B cell (primary cell): ENCODE results near the gene LRRN2. TPM values are rescaled to one million over a fixed set of nuclear protein-coding genes. Genes with fewer than 3 reads are reported as not detected.

Source experiments
- ATAC-seq: fragments of 200-7000 bp; cut with Tn5 transposase; one replicate; pipeline ENCODE4 v1.10.0; 2021; ENCODE audit warnings: low read depth, mild to moderate bottlenecking, moderate number of reproducible peaks, moderate library complexity
- CTCF ChIA-PET: fragments of 350-600 bp; sonication (Branson Sonifier 250); formaldehyde crosslinking; loops from one replicate; lab custom pipeline; 2021; ENCODE audit warnings: antibody characterized with exemption, inconsistent platforms; lab: Charles Lee
- POLR2A ChIA-PET: fragments of 350-600 bp; sonication (Branson Sonifier 250); formaldehyde crosslinking; loops from one replicate; lab custom pipeline; 2021; ENCODE audit warnings: antibody characterized with exemption; lab: Charles Lee
- DNase-seq: peaks from one replicate; pipeline ENCODE4 v3.0.0; 2013
- H2AFZ ChIP-seq: 2 replicates; pipeline ENCODE4 v1.6.1; 2012; ENCODE audit warnings: mild to moderate bottlenecking, low read depth, low read length; ENCODE audit not compliant: insufficient read depth, poor library complexity, severe bottlenecking
- H3K27ac ChIP-seq, 2 donors: 1 replicate in 1 of 2; 2 replicates in 1 of 2; pipeline ENCODE4 v1.5.1; 2012 to 2013; ENCODE audit warnings: low read length in 2 of 2, mild to moderate bottlenecking in 2 of 2, moderate library complexity in 1 of 2
- H3K27me3 ChIP-seq, 4 experiments: fragments of 200-600 bp in 1 of 4; sonication (generic) in 1 of 4; replicated peaks in 1 of 4; 1 replicate in 2 of 4; 2 replicates in 2 of 4; pipeline versions ENCODE4 v1.6.1 to v1.7.0; 2013 to 2016; ENCODE audit warnings: low read length in 3 of 4, mild to moderate bottlenecking in 2 of 4, mixed read lengths in 1 of 4, moderate library complexity in 1 of 4; ENCODE audit not compliant: insufficient read depth in 4 of 4, control insufficient read depth in 3 of 4; ENCODE audit errors: control extremely low read depth in 1 of 4
- H3K36me3 ChIP-seq, 2 experiments: replicated peaks in 1 of 2; 1 replicate in 1 of 2; 2 replicates in 1 of 2; pipeline versions ENCODE4 v1.6.1 to v1.7.1; 2013; ENCODE audit warnings: low read length in 1 of 2; ENCODE audit not compliant: insufficient read depth in 2 of 2, control insufficient read depth in 1 of 2; ENCODE audit errors: control extremely low read depth in 1 of 2, extremely low read depth in 1 of 2
- H3K4me1 ChIP-seq, 2 donors: fragments of 200-600 bp in 1 of 2; sonication (generic) in 1 of 2; 1 replicate in 1 of 2; 2 replicates in 1 of 2; pipeline versions ENCODE4 v1.5.1 to v1.6.1; 2013 to 2017; ENCODE audit warnings: low read length in 2 of 2; ENCODE audit not compliant: control insufficient read depth in 2 of 2, insufficient read depth in 2 of 2
- H3K4me2 ChIP-seq: replicated peaks from 2 replicates; pipeline ENCODE3; 2012; ENCODE audit warnings: mild to moderate bottlenecking, low read depth, low read length; ENCODE audit not compliant: poor library complexity, severe bottlenecking
- H3K4me3 ChIP-seq, 5 experiments: fragments of 200-600 bp in 1 of 5; sonication (generic) in 1 of 5; 1 replicate in 3 of 5; 2 replicates in 2 of 5; pipeline versions ENCODE4 v1.5.1 to v1.7.0; 2011 to 2016; ENCODE audit warnings: low read length in 4 of 5, mild to moderate bottlenecking in 4 of 5, low read depth in 2 of 5, control low read depth in 1 of 5, moderate library complexity in 1 of 5; ENCODE audit not compliant: insufficient read depth in 1 of 5; ENCODE audit errors: control extremely low read depth in 1 of 5, extremely low read depth in 1 of 5
- H3K79me2 ChIP-seq: fragments of 200-600 bp; sonication (generic); one replicate; pipeline ENCODE4 v1.6.0; 2016; ENCODE audit warnings: low read length; ENCODE audit not compliant: control insufficient read depth, insufficient read depth
- H3K9ac ChIP-seq: fragments of 200-600 bp; sonication (generic); 2 replicates; pipeline ENCODE4 v1.6.1; 2017; ENCODE audit warnings: mild to moderate bottlenecking, low read length, moderate library complexity
- H3K9me3 ChIP-seq, 3 donors: one replicate each; pipeline versions ENCODE4 v1.6.1 to v1.7.1; 2013; ENCODE audit warnings: low read length in 2 of 3; ENCODE audit not compliant: control insufficient read depth in 2 of 3, insufficient read depth in 1 of 3; ENCODE audit errors: control extremely low read depth in 1 of 3
- H4K20me1 ChIP-seq: 2 replicates; pipeline ENCODE4 v1.6.0; 2012; ENCODE audit warnings: mild to moderate bottlenecking, low read length; ENCODE audit not compliant: insufficient read depth, control insufficient read depth, poor library complexity, severe bottlenecking
- H3K27ac Mint-ChIP-seq: one replicate; pipeline ENCODE4 v1.8.0; 2021; ENCODE audit warnings: mixed read lengths
- H3K27me3 Mint-ChIP-seq: one replicate; pipeline ENCODE4 v1.8.0; 2021; ENCODE audit warnings: mixed read lengths
- H3K4me1 Mint-ChIP-seq: one replicate; pipeline ENCODE4 v1.8.0; 2021; ENCODE audit warnings: mixed read lengths
- H3K4me3 Mint-ChIP-seq: one replicate; pipeline ENCODE4 v1.8.0; 2021; ENCODE audit warnings: mixed read lengths
- H3K9me3 Mint-ChIP-seq: one replicate; pipeline ENCODE4 v1.8.0; 2022; ENCODE audit warnings: mixed read lengths; ENCODE audit not compliant: insufficient read depth
- CTCF ChIP-seq: fragments of 200-600 bp; IDR thresholded peaks from one replicate; pipeline ENCODE4 v1.8.0; 2022; ENCODE audit warnings: antibody characterized with exemption, mild to moderate bottlenecking
- EZH2 ChIP-seq: IDR thresholded peaks from 2 replicates; pipeline ENCODE4 v1.6.1; 2012; ENCODE audit warnings: borderline replicate concordance, low read depth, mild to moderate bottlenecking, moderate library complexity, low read length; ENCODE audit not compliant: insufficient read depth, poor library complexity, severe bottlenecking
- WGBS: methylation state at CpG from one replicate; pipeline ENCODE4 v1.1.5; 2013; ENCODE audit warnings: missing lambda C conversion rate; ENCODE audit not compliant: insufficient coverage; 5-methylcytosine and 5-hydroxymethylcytosine counted together
- intact Hi-C: fragments of 100-400 bp; cut with micrococcal nuclease; formaldehyde crosslinking; loops from one replicate; pipeline ENCODE4 v1.10.0; 2022
- polyA plus RNA-seq: library from polyadenylated mRNA; depleted of rRNA; stranded (reverse); fragments of >200 nt; gene quantifications from 2 replicates; pipeline ENCODE4 v1.2.3, GENCODE V29; 2012
- total RNA-seq, 2 donors: library from RNA; stranded (reverse); fragments of 120-200 nt in 1 of 2; gene quantifications; 1 replicate in 1 of 2; 2 replicates in 1 of 2; pipeline versions ENCODE4 v1.2.3 to v1.2.4, GENCODE V29; 2013 to 2022

Gene LRRN2
- total and polyA plus RNA-seq, 2 donors (not counting 1 experiment from before 2014, with no cell fraction given), result not detected

DNA sequence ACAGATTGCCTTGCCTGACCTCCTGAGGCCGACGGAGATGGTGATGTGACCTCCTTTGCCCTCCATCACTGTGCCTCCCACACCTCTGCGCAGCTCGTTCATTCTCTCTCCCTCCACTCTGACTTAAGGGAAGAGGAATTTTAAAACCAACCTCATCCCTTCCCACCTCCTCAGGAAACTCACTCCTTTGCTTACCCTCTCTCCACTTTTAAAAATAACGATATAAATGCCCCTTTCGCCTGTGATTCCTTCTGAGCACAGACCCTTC lies 21.2 kb downstream of the LRRN2 start:
- POLR2A ChIA-PET, result no interaction called here
- no peak for ATAC-seq
- no peaks in the 10 kb centered on the region for H3K4me1 Mint-ChIP-seq

More for the DNA sequence above, 21.2 kb downstream of the LRRN2 start:
- Histone ChIP-seq H3K79me2 (no peaks in the 10 kb centered on the region), H3K4me2 (no peak overlapping the region), H3K36me3 (no peaks in the 10 kb centered on the region), H3K9ac (no peak overlapping the region), H3K4me3 (no peak overlapping the region), H4K20me1 (no peaks in the 10 kb centered on the region), H3K9me3 (peaks cover 0 to 4% (median 0%) of the 10 kb centered on the region in 3 donors), H3K27ac (no peak overlapping the region), H3K4me1 (no peaks in the 10 kb centered on the region), H3K27me3 (peaks cover 0 to 5% (median 0%) of the 10 kb centered on the region in 4 experiments), H2AFZ (no peak overlapping the region)
- DNase-seq, result no peak
- TF ChIP-seq EZH2 (no peak), CTCF (no peak)
- Mint-ChIP-seq H3K27ac (no peak overlapping the region), H3K4me3 (no peak overlapping the region), H3K27me3 (peaks cover 25% of the 10 kb centered on the region), H3K9me3 (no peaks in the 10 kb centered on the region)
- 82% methylated on average over 2 of the region's 6 CpGs for WGBS
- CTCF ChIA-PET, result interaction anchor here (0.6 kb wide), 1 partner anchor 146 kb away, joined by 3 read pairs; no protein-coding TSS in a partner anchor
- intact Hi-C loops, result no loop called here
